GM23248 (cell line): ENCODE measurements around the gene RNF183. TPM values are rescaled to one million over a fixed set of nuclear protein-coding genes. Genes with fewer than 3 reads are reported as not detected.

Experiments used
- DNase-seq: peaks from one replicate; pipeline ENCODE4 v3.0.0-alpha.2; 2015
- H2AFZ ChIP-seq: fragments of 200-600 bp; sonication (generic); 2 replicates; pipeline ENCODE4 v1.6.1; 2016; ENCODE audit warnings: antibody characterized with exemption
- H3F3A ChIP-seq: fragments of 200-600 bp; sonication (generic); 2 replicates; pipeline ENCODE4 v1.6.1; 2016; ENCODE audit warnings: mild to moderate bottlenecking, antibody characterized with exemption, mixed run types; ENCODE audit not compliant: insufficient read depth
- H3K27ac ChIP-seq: fragments of 200-600 bp; sonication (generic); 2 replicates; pipeline ENCODE4 v1.5.1; 2016; ENCODE audit warnings: mild to moderate bottlenecking
- H3K27me3 ChIP-seq: fragments of 200-600 bp; sonication (generic); replicated peaks from 2 replicates; pipeline ENCODE4 v1.6.1; 2016; ENCODE audit warnings: mild to moderate bottlenecking; ENCODE audit not compliant: insufficient read depth
- H3K36me3 ChIP-seq: fragments of 200-600 bp; sonication (generic); 2 replicates; pipeline ENCODE4 v1.6.1; 2016; ENCODE audit warnings: low read depth, mild to moderate bottlenecking
- H3K4me1 ChIP-seq: fragments of 200-600 bp; sonication (generic); 2 replicates; pipeline ENCODE4 v1.6.1; 2016; ENCODE audit warnings: mild to moderate bottlenecking; ENCODE audit not compliant: insufficient read depth
- H3K4me2 ChIP-seq: fragments of 200-600 bp; sonication (generic); one replicate; pipeline ENCODE4 v1.6.1; 2016; ENCODE audit warnings: mild to moderate bottlenecking; ENCODE audit not compliant: unreplicated experiment
- H3K4me3 ChIP-seq: fragments of 200-600 bp; sonication (generic); 2 replicates; pipeline ENCODE4 v1.5.1; 2016; ENCODE audit warnings: mild to moderate bottlenecking
- H3K79me2 ChIP-seq: fragments of 200-600 bp; sonication (generic); 2 replicates; pipeline ENCODE4 v1.6.1; 2016; ENCODE audit warnings: mild to moderate bottlenecking; ENCODE audit not compliant: insufficient read depth
- H3K9ac ChIP-seq: fragments of 200-600 bp; sonication (generic); 2 replicates; pipeline ENCODE4 v1.6.1; 2016; ENCODE audit warnings: mild to moderate bottlenecking
- H3K9me2 ChIP-seq: fragments of 200-600 bp; sonication (generic); 2 replicates; pipeline ENCODE4 v1.6.1; 2016; ENCODE audit warnings: mixed run types, mild to moderate bottlenecking, moderate library complexity; ENCODE audit not compliant: insufficient read depth
- H3K9me3 ChIP-seq: fragments of 200-600 bp; sonication (generic); one replicate; pipeline ENCODE4 v1.6.1; 2017; ENCODE audit warnings: low read depth
- H4K20me1 ChIP-seq: fragments of 200-600 bp; sonication (generic); 2 replicates; pipeline ENCODE4 v1.6.0; 2016; ENCODE audit not compliant: insufficient read depth
- EZH2 ChIP-seq: fragments of 200-600 bp; sonication (generic); IDR thresholded peaks from 2 replicates; pipeline ENCODE4 v1.6.1; 2018; ENCODE audit warnings: antibody characterized with exemption, mild to moderate bottlenecking; ENCODE audit not compliant: insufficient read depth, poor library complexity, severe bottlenecking
- EZH2phosphoT487 ChIP-seq: fragments of 200-600 bp; sonication (generic); IDR thresholded peaks from 2 replicates; pipeline ENCODE4 v1.6.1; 2018; ENCODE audit warnings: antibody characterized with exemption, moderate library complexity, mild to moderate bottlenecking, low read depth; ENCODE audit not compliant: insufficient read depth
- whole genome bisulfite sequencing, 2 experiments: methylation state at CpG; one replicate each; pipeline ENCODE4 v1.1.6; 2015 to 2017; ENCODE audit warnings: low lambda C conversion rate in 2 of 2, low coverage in 1 of 2; ENCODE audit errors: missing lambda C conversion rate in 2 of 2; 5-methylcytosine and 5-hydroxymethylcytosine counted together
- in situ Hi-C: fragments of 300-500 bp; cut with MboI; formaldehyde crosslinking; loops from 2 replicates; pipeline ENCODE4 v1.15.0; 2020
- polyA plus RNA-seq: library from polyadenylated mRNA; unstranded; fragments of >200 nt; fragmentation: Nextera tagmentation; extraction: Ambion mirVana; gene quantifications from 2 replicates; pipeline ENCODE4 v1.2.1, GENCODE V29; 2016
- total RNA-seq: library from RNA; depleted of rRNA; stranded (reverse); fragments of >200 nt; shearing (Covaris generic); gene quantifications from 2 replicates; pipeline ENCODE4 v1.2.3, GENCODE V29; 2014

The RNF183 gene
- total and polyA plus RNA-seq, 2 experiments from 2014 or later: not detected

DNA sequence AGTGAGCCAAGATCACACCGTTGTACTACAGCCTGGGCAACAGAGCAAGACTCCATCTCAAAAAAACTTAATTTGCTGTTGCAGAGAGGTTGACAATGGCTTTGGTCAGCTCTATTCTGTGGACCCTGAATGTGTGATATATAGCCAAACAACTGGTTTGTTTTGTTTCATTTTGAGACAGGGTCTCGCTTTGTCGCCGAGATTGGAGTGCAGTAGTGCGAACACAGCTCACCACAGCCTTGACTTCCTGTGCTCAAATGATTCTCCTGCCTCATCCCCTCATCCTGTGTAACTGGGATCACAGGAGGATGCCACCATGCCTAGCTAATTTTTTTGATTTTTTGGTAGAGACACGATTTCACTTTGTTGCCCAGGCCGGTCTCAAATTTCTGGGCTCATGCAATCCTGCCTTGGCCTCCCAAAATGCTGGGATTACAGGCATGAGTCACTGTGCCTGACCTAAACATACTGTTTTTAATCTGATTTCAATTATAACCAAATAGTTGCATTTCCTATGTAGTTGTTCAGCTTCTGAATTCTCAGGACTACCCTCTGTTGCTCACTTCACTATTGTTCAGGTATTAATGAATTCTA lies 9.8 kb downstream of the RNF183 start:
- H3K9ac ChIP-seq: peak overlapping the region; percentile 44; the same call in 1 of the 2 replicates
- in situ Hi-C loops: no loop called here
- 72 to 74% methylated on average over 7 of the region's 7 CpGs for WGBS, 2 experiments

DNA sequence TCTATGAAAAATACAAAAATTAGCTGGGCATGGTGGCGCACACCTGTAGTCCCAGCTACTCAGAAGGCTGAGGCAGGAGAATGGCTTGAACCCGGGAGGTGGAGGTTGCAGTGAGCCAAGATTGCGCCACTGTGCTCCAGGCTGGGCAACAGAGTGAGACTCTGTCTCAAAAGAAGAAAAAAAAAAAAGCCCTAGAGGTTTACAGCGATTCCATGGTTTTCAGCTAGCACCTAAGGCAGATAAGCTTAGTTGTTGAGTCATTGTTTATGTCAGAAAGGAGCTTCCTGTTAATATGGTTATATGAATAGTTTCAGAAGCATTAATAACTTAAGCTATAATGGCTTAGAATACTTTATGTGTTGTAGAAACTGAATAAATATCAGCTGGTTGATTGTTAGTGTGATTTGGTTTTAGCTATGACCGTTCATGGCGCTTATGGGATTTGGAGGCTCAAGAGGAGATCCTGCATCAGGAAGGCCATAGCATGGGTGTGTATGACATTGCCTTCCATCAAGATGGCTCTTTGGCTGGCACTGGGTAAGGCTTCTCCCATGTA lies 13.0 kb downstream of the RNF183 start:
- TF ChIP-seq EZH2 (no peak), EZH2phosphoT487 (no peak)
- H3K27me3 ChIP-seq: no peaks in the 10 kb centered on the region
- H4K20me1 ChIP-seq: no peaks in the 10 kb centered on the region
- no peak overlapping the region for H3K4me3 ChIP-seq
- peaks cover 17% of the 10 kb centered on the region for H3K4me1 ChIP-seq
- H3F3A ChIP-seq: peaks cover 36% of the 10 kb centered on the region
- H3K9ac ChIP-seq: no peak overlapping the region
- no peak for DNase-seq
- no peaks in the 10 kb centered on the region for H3K9me3 ChIP-seq
- no peak overlapping the region for H3K4me2 ChIP-seq
- H3K36me3 ChIP-seq: peaks cover 66% of the 10 kb centered on the region
- in situ Hi-C loops: no loop called here
- no peaks in the 10 kb centered on the region for H3K9me2 ChIP-seq
- no peak overlapping the region for H2AFZ ChIP-seq
- WGBS, 2 experiments: 97 to 100% methylated on average over 6 of the region's 6 CpGs
- H3K79me2 ChIP-seq: no peaks in the 10 kb centered on the region; the same call in 1 of the 2 replicates
- H3K27ac ChIP-seq: no peak overlapping the region

More for the DNA sequence above, 9.8 kb downstream of the RNF183 start:
- H3F3A ChIP-seq: peaks cover 36% of the 10 kb centered on the region
- no peaks in the 10 kb centered on the region for H3K27me3 ChIP-seq
- H3K4me1 ChIP-seq: peaks cover 17% of the 10 kb centered on the region
- H3K27ac ChIP-seq: peak overlapping the region; percentile 72
- no peaks in the 10 kb centered on the region for H3K9me3 ChIP-seq
- no peaks in the 10 kb centered on the region for H4K20me1 ChIP-seq
- H3K9me2 ChIP-seq: no peaks in the 10 kb centered on the region
- H2AFZ ChIP-seq: peak overlapping the region; percentile 28; the same call in 1 of the 2 replicates
- 0 out of 2 replicates have a peak overlapping the region, but pooled peaks have one; percentile 0 for H3K4me3 ChIP-seq
- no peaks in the 10 kb centered on the region; the same call in 1 of the 2 replicates for H3K79me2 ChIP-seq
- peak; percentile 71 for DNase-seq
- H3K4me2 ChIP-seq: peak overlapping the region; percentile 32
- TF ChIP-seq EZH2 (no peak), EZH2phosphoT487 (no peak)
- peaks cover 38% of the 10 kb centered on the region for H3K36me3 ChIP-seq

DNA sequence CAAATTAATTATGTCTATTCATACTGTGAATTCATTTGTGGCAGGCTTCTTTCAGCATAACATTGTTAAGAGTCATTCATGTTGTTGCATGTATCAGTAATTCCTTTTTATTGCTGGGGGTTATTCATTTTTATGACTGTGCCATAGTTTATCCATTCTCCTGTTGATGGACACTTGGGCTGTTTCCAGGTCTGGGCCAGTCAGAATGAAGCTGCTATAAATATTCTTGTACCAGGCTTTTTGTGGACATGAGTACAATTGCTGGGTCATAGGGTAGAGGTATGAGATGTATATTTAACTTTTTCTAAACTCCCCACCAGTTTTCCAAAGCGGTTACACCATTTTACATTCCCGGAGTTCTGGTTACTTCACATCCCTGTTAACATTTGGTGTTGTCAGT lies 14.1 kb downstream of the RNF183 start:
- DNase-seq: no peak
- 97 to 98% methylated on average over 2 of the region's 2 CpGs for WGBS, 2 experiments
- TF ChIP-seq EZH2 (no peak), EZH2phosphoT487 (no peak)
- H3K79me2 ChIP-seq: no peaks in the 10 kb centered on the region; the same call in 1 of the 2 replicates
- no peak overlapping the region for H3K27ac ChIP-seq
- no peaks in the 10 kb centered on the region for H3K27me3 ChIP-seq
- no peak overlapping the region for H2AFZ ChIP-seq
- no peak overlapping the region for H3K9ac ChIP-seq
- no peak overlapping the region for H3K4me3 ChIP-seq
- H4K20me1 ChIP-seq: no peaks in the 10 kb centered on the region
- peaks cover 16% of the 10 kb centered on the region for H3K4me1 ChIP-seq
- no peaks in the 10 kb centered on the region for H3K9me2 ChIP-seq
- in situ Hi-C loops: no loop called here
- H3K36me3 ChIP-seq: peaks cover 76% of the 10 kb centered on the region
- H3K9me3 ChIP-seq: no peaks in the 10 kb centered on the region
- no peak overlapping the region for H3K4me2 ChIP-seq
- H3F3A ChIP-seq: peaks cover 36% of the 10 kb centered on the region

DNA sequence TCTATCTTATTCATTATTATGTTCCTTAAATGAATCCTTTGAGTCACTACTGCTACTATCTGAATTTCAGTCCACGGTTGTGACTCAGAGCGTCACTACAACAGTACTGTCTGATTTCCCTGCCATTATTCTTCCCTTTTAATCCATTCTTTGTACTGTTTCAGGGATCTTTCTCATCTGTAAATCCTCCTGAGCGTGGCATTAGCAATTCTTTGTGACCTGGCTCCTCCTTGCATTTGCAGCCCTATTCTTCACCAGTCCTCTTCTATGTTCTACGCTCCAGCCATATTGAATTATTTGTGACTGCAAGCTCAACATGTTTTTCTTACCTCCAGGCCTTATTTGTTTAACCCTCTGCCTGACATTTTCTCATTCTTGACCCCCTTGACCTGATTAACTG lies 21.8 kb downstream of the RNF183 start:
- TF ChIP-seq EZH2 (no peak), EZH2phosphoT487 (no peak)
- H3K9me2 ChIP-seq: no peaks in the 10 kb centered on the region
- peaks cover 3% of the 10 kb centered on the region for H3K4me1 ChIP-seq
- H3K27me3 ChIP-seq: no peaks in the 10 kb centered on the region
- whole genome bisulfite sequencing, 2 experiments: 97 to 99% methylated on average over 4 of the region's 4 CpGs
- peaks cover 74% of the 10 kb centered on the region for H3K36me3 ChIP-seq
- H3K9ac ChIP-seq: no peak overlapping the region
- no peak overlapping the region for H2AFZ ChIP-seq
- peaks cover 47% of the 10 kb centered on the region for H3K79me2 ChIP-seq
- in situ Hi-C loops: no loop called here
- H3K9me3 ChIP-seq: no peaks in the 10 kb centered on the region
- H3F3A ChIP-seq: no peaks in the 10 kb centered on the region
- DNase-seq: no peak
- no peak overlapping the region for H3K27ac ChIP-seq
- no peaks in the 10 kb centered on the region for H4K20me1 ChIP-seq
- no peak overlapping the region for H3K4me2 ChIP-seq
- H3K4me3 ChIP-seq: no peak overlapping the region
